Fibroblast of skin of right quadriceps (primary cell): Measurements from ENCODE around the gene HSBP1L1.

Experiments
- DNase-seq: peaks from one replicate; pipeline ENCODE4 v3.0.0-alpha.2; 2013

Gene HSBP1L1

GRCh38 chr18:79930020-79930642 lies 34.3 kb upstream of the HSBP1L1 start:
- DNase-seq: no peak

DNA sequence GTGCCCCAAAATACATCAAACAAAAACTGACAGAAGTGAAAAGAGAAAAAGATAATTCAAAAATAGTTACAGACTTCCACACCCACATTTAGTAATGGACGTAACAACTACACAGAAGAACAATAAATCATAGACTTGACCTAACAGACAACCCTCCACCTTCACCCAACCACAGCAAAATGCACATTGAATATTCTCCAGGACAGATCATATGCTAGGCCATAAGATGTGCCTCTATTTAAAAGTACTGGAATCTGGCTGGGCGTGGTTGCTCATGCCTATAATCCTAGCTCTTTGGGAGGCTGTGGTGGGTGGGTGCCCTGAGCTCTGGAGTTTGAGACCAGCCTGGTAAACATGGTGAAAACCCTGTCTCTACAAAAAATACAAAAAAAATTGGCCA lies 33.0 kb upstream of the HSBP1L1 start:
- DNase-seq: no peak

GRCh38 chr18:79932907-79933306 lies 31.5 kb upstream of the HSBP1L1 start:
- no peak for DNase-seq

DNA sequence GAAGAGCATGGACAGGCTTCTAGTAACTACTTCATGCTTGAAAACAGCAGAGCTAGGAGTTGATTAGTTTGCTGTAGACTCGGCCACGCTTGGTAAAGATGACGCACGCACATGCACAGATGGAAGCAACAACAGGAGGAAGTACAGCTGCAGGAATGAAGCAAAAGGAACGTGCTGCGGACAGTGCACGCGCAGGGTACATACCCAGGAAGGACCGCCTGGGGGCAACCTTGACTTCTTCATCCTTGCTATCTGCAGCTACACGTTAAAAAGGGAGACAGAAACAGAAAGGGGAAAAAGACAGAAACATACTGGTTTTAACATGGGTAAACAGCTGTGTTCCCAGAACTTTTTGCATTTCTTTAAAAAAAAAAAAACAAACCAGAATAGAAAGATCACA lies 30.7 kb upstream of the HSBP1L1 start:
- DNase-seq: peak; percentile 78

DNA sequence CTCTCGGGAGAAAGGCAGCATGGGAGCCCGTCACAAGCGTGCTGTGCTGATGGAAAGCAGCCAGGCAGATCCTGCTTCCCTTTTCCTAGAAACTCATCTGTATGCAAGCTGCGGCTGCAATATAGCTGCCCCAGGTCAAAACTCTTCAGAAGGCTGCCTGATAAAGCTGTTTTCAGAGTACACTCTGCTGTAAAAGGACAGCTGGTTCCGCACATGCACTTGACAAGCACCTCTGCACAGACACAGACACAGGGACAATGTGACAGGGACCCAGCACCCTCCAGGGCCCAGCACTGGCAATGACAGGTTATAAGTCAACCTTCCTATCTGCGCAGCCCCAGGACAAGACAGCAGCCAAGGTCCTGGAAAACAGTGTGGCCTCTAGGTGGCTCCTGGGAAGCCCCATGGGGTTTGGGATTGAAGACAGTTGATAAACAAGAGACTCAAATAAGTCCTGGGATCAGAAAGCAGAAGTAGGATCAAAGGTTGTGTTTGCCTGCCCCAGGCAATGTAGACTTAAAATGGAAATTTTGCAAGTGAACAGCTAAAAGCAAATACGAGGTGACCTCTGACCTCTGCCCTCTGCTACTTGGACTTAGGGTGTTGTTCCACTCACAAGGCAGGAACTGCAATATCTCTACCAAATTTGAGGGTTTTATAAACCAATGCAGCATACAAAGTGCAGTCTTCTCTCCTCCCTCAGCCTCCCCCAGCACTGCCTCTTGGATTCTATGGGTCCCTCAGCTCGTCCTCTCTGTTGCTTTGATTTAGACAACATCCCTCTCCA lies 29.9 kb upstream of the HSBP1L1 start:
- DNase-seq: no peak

- no peak for DNase-seq
Measured at GRCh38 chr18:79935098-79935480, 29.4 kb upstream of the HSBP1L1 start.

DNA sequence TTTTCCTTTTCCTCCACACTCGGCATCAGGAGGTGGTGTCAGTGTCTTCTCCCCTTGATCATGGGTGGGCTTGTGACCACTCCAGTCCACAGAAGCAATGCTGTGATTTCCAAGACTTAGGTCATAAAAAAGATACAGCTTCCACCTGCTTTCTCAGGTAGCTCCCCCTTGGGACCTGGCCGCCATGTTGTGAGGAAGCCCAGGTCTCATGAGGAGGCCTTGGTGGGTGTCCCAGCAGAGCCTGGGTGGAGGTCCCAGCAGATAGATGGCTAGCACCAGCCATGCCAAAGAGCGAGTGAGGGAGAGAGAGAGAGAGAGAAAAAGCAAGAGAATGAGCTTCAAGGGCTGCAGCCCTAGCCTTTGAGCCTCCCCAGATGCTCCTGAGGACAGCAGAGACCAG lies 28.9 kb upstream of the HSBP1L1 start:
- DNase-seq: no peak

- no peak for DNase-seq
Measured at GRCh38 chr18:79935925-79936324, 28.5 kb upstream of the HSBP1L1 start.

- DNase-seq: no peak
Measured at GRCh38 chr18:79936641-79937040, 27.8 kb upstream of the HSBP1L1 start.

DNA sequence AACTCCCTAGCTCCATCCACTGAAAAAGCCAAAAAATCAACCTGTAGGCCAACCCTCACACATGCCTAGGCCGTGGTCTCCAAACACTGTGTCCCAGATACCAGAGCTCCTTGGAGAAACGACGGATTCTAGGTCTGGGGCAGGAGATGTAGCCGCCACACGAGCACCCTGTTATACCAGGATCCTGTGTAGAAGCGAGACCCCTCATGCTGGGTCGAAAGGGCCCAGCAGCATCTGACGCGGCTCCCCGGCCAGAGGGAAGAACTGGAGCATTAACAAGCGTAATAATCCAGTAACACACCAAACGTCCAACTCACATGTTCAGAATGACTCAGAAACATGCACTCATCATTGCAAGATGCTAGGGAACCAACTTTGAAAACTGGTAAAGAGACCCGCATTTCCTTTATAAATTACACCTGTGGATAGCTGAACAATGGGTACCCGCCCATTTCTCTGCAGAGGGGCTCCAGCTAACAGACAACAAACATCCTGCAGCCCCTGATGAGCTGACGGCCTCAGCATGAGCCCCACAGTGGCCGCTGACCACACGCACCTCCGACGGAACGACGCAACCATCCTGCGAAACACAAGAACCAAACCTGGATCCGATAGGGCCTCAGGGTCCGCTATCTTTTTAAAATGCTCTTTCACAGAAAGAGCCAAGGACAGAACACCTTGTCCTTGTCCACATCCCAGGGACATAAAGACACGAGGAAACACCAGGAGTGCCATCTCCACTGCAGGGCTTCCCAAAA lies 27.2 kb upstream of the HSBP1L1 start:
- no peak for DNase-seq

- DNase-seq: no peak
Measured at GRCh38 chr18:79938196-79938595, 26.2 kb upstream of the HSBP1L1 start.

- no peak for DNase-seq
Measured at GRCh38 chr18:79939096-79939495, 25.3 kb upstream of the HSBP1L1 start.

GRCh38 chr18:79940126-79940813 lies 24.2 kb upstream of the HSBP1L1 start:
- no peak for DNase-seq

- no peak for DNase-seq
Measured at GRCh38 chr18:79940814-79941472, 23.5 kb upstream of the HSBP1L1 start.

DNA sequence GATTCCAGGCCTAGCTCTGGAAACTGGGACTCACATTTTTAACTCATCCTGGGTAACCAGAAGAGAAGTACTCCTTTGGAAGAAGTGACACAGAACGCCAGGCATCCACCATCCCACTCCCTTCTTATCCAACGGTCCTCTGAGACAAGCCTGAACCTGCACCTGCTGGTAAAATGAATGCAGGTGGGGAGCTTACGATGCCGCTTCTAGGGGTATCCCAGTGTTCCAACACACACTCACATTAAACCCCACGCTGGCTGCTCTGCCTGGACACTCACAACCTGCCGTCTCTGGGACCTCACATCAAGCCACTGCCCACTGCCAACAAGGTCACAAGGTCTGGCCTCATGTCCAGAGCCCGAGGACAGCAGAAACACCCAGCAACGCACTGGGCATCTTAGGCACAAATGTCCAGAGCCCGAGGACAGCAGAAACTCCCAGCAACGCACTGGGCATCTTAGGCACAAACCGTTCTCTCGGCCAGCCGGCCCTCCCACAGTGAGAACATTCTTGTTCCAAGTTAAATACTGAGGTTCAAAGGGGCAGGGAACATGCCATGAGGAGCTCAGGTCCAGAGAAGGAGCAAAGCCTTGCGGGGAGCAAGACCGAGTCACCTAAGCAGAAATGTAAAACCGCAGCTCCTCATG lies 22.8 kb upstream of the HSBP1L1 start:
- no peak for DNase-seq

- no peak for DNase-seq
Measured at GRCh38 chr18:79942211-79942610, 22.2 kb upstream of the HSBP1L1 start.

- DNase-seq: no peak
Measured at GRCh38 chr18:79942786-79943607, 21.4 kb upstream of the HSBP1L1 start.

GRCh38 chr18:79943608-79944125 lies 20.8 kb upstream of the HSBP1L1 start:
- DNase-seq: no peak

- DNase-seq: no peak
Measured at GRCh38 chr18:79944126-79944731, 20.2 kb upstream of the HSBP1L1 start.

DNA sequence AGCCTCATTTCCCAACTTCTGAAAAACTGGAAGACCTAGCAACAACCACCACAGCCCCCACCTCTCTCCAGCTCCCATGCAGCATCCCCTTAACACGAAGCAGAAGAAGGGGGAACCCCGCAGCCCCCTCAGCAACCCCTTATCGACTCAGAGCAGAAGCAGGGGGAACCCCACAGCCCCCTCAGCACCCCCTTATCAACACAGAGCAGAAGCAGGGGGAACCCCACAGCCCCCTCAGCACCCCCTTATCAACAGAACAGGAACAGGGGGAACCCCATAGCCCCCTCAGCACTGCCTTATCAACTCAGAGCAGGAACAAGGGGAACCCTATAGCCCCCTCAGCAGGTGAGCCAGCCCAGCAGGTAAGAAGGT lies 19.7 kb upstream of the HSBP1L1 start:
- DNase-seq: no peak
